Thoracic aorta (tissue), 2 donors: ENCODE data around the gene FOXO6. TPM values are rescaled to one million over a fixed set of nuclear protein-coding genes. Genes with fewer than 3 reads are reported as not detected.

Source experiments
- ATAC-seq: fragments of 150-250 bp; one replicate; pipeline ENCODE4 v1.8.0; 2017; ENCODE audit warnings: low read depth; ENCODE audit not compliant: insufficient number of reproducible peaks, low FRiP score
- DNase-seq: peaks from one replicate; pipeline ENCODE4 v3.0.0-alpha.2; 2020; ENCODE audit warnings: low spot score
- H3K27ac ChIP-seq, 2 donors: fragments of 200-600 bp; sonication (generic); 1 replicate in 1 of 2; 2 replicates in 1 of 2; pipeline ENCODE4 v1.5.1; 2016; ENCODE audit warnings: mild to moderate bottlenecking in 2 of 2, moderate library complexity in 2 of 2
- H3K27me3 ChIP-seq: fragments of 200-600 bp; sonication (generic); replicated peaks from 2 replicates; pipeline ENCODE4 v1.6.0; 2016; ENCODE audit warnings: mild to moderate bottlenecking; ENCODE audit not compliant: insufficient read depth
- H3K36me3 ChIP-seq: fragments of 200-600 bp; sonication (generic); one replicate; pipeline ENCODE4 v1.5.1; 2016
- H3K4me1 ChIP-seq, 2 donors: fragments of 200-600 bp; sonication (generic); 1 replicate in 1 of 2; 2 replicates in 1 of 2; pipeline versions ENCODE4 v1.5.1 to v1.6.0; 2016; ENCODE audit warnings: low read depth in 2 of 2, mild to moderate bottlenecking in 1 of 2; ENCODE audit not compliant: control insufficient read depth in 1 of 2
- H3K4me3 ChIP-seq: fragments of 200-600 bp; sonication (generic); 2 replicates; pipeline ENCODE4 v1.5.1; 2016; ENCODE audit warnings: mild to moderate bottlenecking
- H3K9me3 ChIP-seq: fragments of 200-600 bp; sonication (generic); 2 replicates; pipeline ENCODE4 v1.5.1; 2016
- CTCF ChIP-seq: fragments of 200-600 bp; sonication (generic); IDR thresholded peaks from one replicate; pipeline ENCODE4 v1.5.1; 2019; ENCODE audit warnings: antibody characterized with exemption
- total RNA-seq, 2 donors: library from RNA; depleted of rRNA; stranded (reverse); fragments of >200 nt; gene quantifications; one replicate each; pipeline versions ENCODE4 v1.1.0 to v1.2.3, GENCODE V29; 2016

Gene FOXO6
- total RNA-seq, 2 donors from 2014 or later, result 3.8 TPM; not detected in 1

- DNase-seq, result no peak
- no peaks in the 10 kb centered on the region for H3K27me3 ChIP-seq
- no peaks in the 10 kb centered on the region for H3K9me3 ChIP-seq
- TF ChIP-seq CTCF, result no peak
- no peaks in the 10 kb centered on the region for H3K36me3 ChIP-seq
- no peak overlapping the region for H3K27ac ChIP-seq
- ATAC-seq, result no peak
- H3K4me1 ChIP-seq, result peaks cover 0 to 6% of the 10 kb centered on the region in 2 donors
- H3K4me3 ChIP-seq, result no peak overlapping the region
Observed at GRCh38 chr1:41397020-41397419, 35.8 kb downstream of the FOXO6 start.

- H3K4me1 ChIP-seq, result peaks cover 0 to 6% of the 10 kb centered on the region in 2 donors
- no peak for DNase-seq
- no peaks in the 10 kb centered on the region for H3K9me3 ChIP-seq
- no peaks in the 10 kb centered on the region for H3K27me3 ChIP-seq
- no peak overlapping the region for H3K27ac ChIP-seq
- H3K36me3 ChIP-seq, result no peaks in the 10 kb centered on the region
- H3K4me3 ChIP-seq, result no peak overlapping the region
- TF ChIP-seq CTCF, result no peak
- ATAC-seq, result no peak
Observed at GRCh38 chr1:41397753-41398330, 36.6 kb downstream of the FOXO6 start.

- no peak overlapping the region for H3K4me3 ChIP-seq
- no peaks in the 10 kb centered on the region for H3K9me3 ChIP-seq
- peaks cover 3 to 6% of the 10 kb centered on the region in 2 donors for H3K4me1 ChIP-seq
- DNase-seq (no peak), ATAC-seq (no peak)
- H3K27me3 ChIP-seq, result no peaks in the 10 kb centered on the region
- H3K36me3 ChIP-seq, result no peaks in the 10 kb centered on the region
- no peak overlapping the region for H3K27ac ChIP-seq
- TF ChIP-seq CTCF, result no peak
Observed at GRCh38 chr1:41399145-41399795, 38.0 kb downstream of the FOXO6 start.

- Histone ChIP-seq H3K27ac (no peak overlapping the region), H3K4me3 (no peak overlapping the region), H3K9me3 (no peaks in the 10 kb centered on the region), H3K27me3 (no peaks in the 10 kb centered on the region), H3K4me1 (peaks cover 6 to 8% of the 10 kb centered on the region in 2 donors), H3K36me3 (no peaks in the 10 kb centered on the region)
- no peak for TF ChIP-seq CTCF
- ATAC-seq (no peak), DNase-seq (no peak)
Observed at GRCh38 chr1:41400225-41400624, 39.0 kb downstream of the FOXO6 start.

- peaks cover 6 to 8% of the 10 kb centered on the region in 2 donors for H3K4me1 ChIP-seq
- H3K4me3 ChIP-seq, result no peak overlapping the region
- no peak for TF ChIP-seq CTCF
- H3K36me3 ChIP-seq, result no peaks in the 10 kb centered on the region
- H3K27me3 ChIP-seq, result no peaks in the 10 kb centered on the region
- ATAC-seq, result no peak
- no peak for DNase-seq
- H3K9me3 ChIP-seq, result no peaks in the 10 kb centered on the region
- H3K27ac ChIP-seq, result no peak overlapping the region
Observed at GRCh38 chr1:41401899-41402298, 40.7 kb downstream of the FOXO6 start.
